Type B pancreatic cell (in vitro differentiated cells): ENCODE data around the gene KCNA2. TPM values are rescaled to one million over a fixed set of nuclear protein-coding genes. Genes with fewer than 3 reads are reported as not detected.

Source experiments
- DNase-seq: peaks from one replicate; pipeline ENCODE4 v3.0.0; 2021; ENCODE audit warnings: mixed read lengths; ENCODE audit not compliant: unreplicated experiment; ENCODE audit errors: extremely low spot score
- H3K27ac Mint-ChIP-seq: 2 replicates; pipeline ENCODE4 v1.8.0; 2021; ENCODE audit warnings: mild to moderate bottlenecking, mixed read lengths
- H3K27me3 Mint-ChIP-seq: 2 replicates; pipeline ENCODE4 v1.8.0; 2021; ENCODE audit warnings: mixed read lengths
- H3K36me3 Mint-ChIP-seq: 2 replicates; pipeline ENCODE4 v1.8.0; 2021; ENCODE audit warnings: mixed read lengths
- H3K4me1 Mint-ChIP-seq: one replicate; pipeline ENCODE4 v1.8.0; 2021; ENCODE audit warnings: mixed read lengths; ENCODE audit not compliant: unreplicated experiment
- H3K4me3 Mint-ChIP-seq: 2 replicates; pipeline ENCODE4 v1.8.0; 2021; ENCODE audit warnings: mild to moderate bottlenecking, mixed read lengths
- H3K9me3 Mint-ChIP-seq: 2 replicates; pipeline ENCODE4 v1.8.0; 2021; ENCODE audit warnings: mixed read lengths
- CTCF ChIP-seq: fragments of 200-600 bp; sonication (generic); conservative IDR thresholded peaks from 2 replicates; pipeline ENCODE4 v1.5.0; 2021; ENCODE audit warnings: antibody characterized with exemption, mild to moderate bottlenecking
- total RNA-seq: library from RNA; stranded (reverse); gene quantifications from 2 replicates; pipeline ENCODE4 v1.2.1, GENCODE V29; 2021; ENCODE audit warnings: low replicate concordance

KCNA2 gene
- total RNA-seq, 1 donor from 2014 or later: 1.1 TPM

- TF ChIP-seq CTCF: no peak
- Mint-ChIP-seq H3K4me3 (no peak overlapping the region), H3K36me3 (no peaks in the 10 kb centered on the region), H3K4me1 (no peaks in the 10 kb centered on the region), H3K9me3 (no peaks in the 10 kb centered on the region), H3K27me3 (peaks cover 79% of the 10 kb centered on the region), H3K27ac (no peak overlapping the region)
- peak; percentile 59 for DNase-seq
Observed at GRCh38 chr1:110557481-110557880, 48.7 kb downstream of the KCNA2 start.

- H3K27me3 Mint-ChIP-seq: peaks cover 85% of the 10 kb centered on the region
- peak; percentile 49 for DNase-seq
- H3K9me3 Mint-ChIP-seq: no peaks in the 10 kb centered on the region
- no peak overlapping the region for H3K4me3 Mint-ChIP-seq
- no peak overlapping the region for H3K27ac Mint-ChIP-seq
- H3K4me1 Mint-ChIP-seq: no peaks in the 10 kb centered on the region
- TF ChIP-seq CTCF: no peak
- no peaks in the 10 kb centered on the region for H3K36me3 Mint-ChIP-seq
Observed at GRCh38 chr1:110556471-110556807, 49.7 kb downstream of the KCNA2 start.

- Mint-ChIP-seq H3K4me1 (no peaks in the 10 kb centered on the region), H3K9me3 (no peaks in the 10 kb centered on the region), H3K27ac (no peak overlapping the region), H3K27me3 (peaks cover 88% of the 10 kb centered on the region), H3K36me3 (no peaks in the 10 kb centered on the region), H3K4me3 (no peak overlapping the region)
- peak; percentile 53 for DNase-seq
- TF ChIP-seq CTCF: no peak
Observed at GRCh38 chr1:110555807-110556470, 50.2 kb downstream of the KCNA2 start.

- peak; percentile 69 for DNase-seq
- Mint-ChIP-seq H3K4me1 (no peaks in the 10 kb centered on the region), H3K27ac (no peak overlapping the region), H3K4me3 (peak overlapping the region; percentile 33), H3K36me3 (no peaks in the 10 kb centered on the region), H3K9me3 (no peaks in the 10 kb centered on the region), H3K27me3 (peaks cover 92% of the 10 kb centered on the region)
- peak; percentile 87 for TF ChIP-seq CTCF
Observed at GRCh38 chr1:110554871-110555801, 51.0 kb downstream of the KCNA2 start.

- DNase-seq: no peak
- Mint-ChIP-seq H3K27ac (no peak overlapping the region), H3K4me3 (no peak overlapping the region), H3K4me1 (no peaks in the 10 kb centered on the region), H3K27me3 (peaks cover 78% of the 10 kb centered on the region), H3K36me3 (no peaks in the 10 kb centered on the region), H3K9me3 (no peaks in the 10 kb centered on the region)
- no peak for TF ChIP-seq CTCF
Observed at GRCh38 chr1:110551278-110551809, 54.8 kb downstream of the KCNA2 start.
